HG03439 (cell line): ENCODE results near the gene GPR171.
"Not testable (repeated sequence)": the region's sequence is repeated elsewhere in the genome, so short reads cannot be mapped to it uniquely, and the experiment has no call there.

Experiments
- ATAC-seq: cut with Tn5 transposase; IDR thresholded peaks from one replicate; pipeline ENCODE4 v1.9.1; 2021; ENCODE audit warnings: mild to moderate bottlenecking, moderate library complexity; ENCODE audit not compliant: unreplicated experiment

GPR171 gene

DNA sequence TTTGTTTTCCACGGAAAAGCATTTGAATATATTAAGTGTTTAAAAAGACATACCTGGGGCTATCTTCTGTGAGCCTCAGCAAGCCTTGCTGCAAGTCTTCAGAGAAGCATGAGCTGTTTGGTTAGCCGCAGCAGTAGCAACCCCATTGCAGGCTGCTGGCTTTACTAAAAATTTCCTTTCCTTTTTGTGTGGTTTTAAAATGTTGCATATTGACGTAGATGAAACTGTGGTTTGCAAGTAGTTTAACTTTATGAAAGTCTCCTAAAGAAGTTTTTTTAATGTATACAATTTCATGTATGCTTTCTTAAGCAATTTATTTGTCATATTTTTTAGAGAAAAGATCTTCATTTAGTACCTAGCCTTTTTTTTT, at the start of gene GPR171:
Gene GPR171, minus strand, starts transcription at position 166 of the 370 bp plus-strand sequence. CDS start 3,830 bp downstream, outside the sequence.
- no peak for ATAC-seq

DNA sequence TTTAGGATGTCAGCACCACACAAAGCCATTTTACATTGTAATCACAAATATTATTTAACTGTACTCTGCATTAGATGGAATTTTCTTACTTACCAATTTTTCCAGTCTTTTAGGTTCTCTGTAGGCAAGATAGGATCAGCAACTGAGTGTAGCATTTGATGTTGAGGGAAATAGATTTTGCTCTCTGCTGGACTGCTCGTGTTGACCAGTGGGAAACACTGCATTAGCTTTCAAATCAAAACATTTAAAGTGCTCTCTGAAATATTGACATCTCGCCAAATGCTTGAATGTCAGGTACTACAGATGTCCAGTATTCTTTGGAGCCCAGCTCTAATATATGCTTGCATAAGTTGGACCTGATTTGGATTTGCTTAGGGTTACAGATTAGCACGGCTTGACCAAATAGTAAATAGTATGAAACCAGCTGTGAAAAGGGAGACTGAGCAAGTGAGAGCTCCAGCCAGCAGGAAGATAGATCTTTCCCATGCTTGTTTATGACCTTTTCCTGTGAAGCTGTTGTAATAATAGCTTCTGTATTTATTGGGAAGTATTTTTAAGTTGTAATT, 45.8 kb upstream of the GPR171 start:
- ATAC-seq, result no peak

DNA sequence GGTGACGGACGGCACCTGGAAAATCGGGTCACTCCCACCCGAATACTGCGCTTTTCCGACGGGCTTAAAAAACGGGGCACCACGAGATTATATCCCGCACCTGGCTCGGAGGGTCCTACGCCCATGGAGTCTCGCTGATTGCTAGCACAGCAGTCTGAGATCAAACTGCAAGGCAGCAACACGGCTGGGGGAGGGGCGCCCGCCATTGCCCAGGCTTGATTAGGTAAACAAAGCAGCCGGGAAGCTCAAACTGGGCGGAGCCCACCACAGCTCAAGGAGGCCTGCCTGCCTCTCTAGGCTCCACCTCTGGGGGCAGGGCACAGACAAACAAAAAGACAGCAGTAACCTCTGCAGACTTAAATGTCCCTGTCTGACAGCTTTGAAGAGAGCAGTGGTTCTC, 39.0 kb upstream of the GPR171 start:
- ATAC-seq, result not testable (repeated sequence)

DNA sequence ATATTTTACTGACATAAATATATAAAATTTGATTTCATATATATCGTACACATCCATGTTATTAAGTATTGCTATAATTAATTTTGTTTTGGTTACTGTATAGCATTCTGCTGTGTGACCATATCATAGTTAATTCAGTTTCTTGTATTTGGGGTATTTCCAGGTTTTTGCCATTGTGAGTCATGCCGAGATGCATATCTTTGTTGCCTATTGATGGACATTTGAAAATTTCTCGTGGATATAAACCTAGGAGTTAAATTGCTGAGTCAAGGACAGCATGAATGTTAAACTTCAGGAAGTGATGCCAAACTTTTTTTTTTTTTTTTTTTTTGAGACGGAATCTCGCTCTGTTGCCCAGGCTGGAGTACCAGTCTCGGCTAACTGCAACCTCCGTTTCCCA, 33.7 kb upstream of the GPR171 start:
- no peak for ATAC-seq

DNA sequence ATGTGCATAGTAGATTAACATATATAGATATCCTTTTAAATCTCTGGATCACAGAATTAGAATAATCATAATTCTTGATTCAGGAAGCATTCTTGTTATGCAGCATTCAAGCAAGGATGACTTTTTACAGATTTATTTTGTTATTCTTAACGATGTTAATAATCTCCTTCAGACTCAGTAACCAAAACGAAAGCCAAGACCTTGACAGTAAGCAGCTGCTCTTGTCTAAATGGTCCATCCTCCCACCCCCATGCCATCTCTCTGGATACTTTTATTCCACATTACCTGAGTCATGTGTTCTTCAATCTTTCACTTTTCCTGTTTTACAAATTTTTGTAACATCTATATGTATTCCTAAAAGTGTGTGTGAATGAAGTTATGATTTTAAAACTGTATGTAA, 33.3 kb upstream of the GPR171 start:
- ATAC-seq, result no peak

DNA sequence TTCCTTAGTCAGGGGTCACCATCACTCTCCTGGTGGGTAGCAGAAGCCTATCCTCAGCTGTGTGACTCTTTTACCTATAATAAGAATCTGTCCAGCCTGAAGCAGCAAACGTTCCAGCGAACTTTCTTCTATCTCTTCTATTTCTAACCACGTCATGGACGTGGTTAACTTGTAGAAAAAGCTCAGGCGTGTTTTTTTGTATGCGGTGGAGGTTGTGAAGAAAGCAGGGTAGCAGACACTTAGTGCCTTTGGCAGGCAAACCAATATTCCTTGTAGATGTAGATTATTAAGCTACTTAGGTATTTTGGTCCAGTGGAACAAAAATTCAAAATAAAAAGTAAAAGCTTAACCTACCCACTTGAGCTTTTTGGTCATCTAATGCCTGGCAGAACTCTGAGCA, 31.8 kb upstream of the GPR171 start:
- no peak for ATAC-seq

- no peak for ATAC-seq
Observed at GRCh38 chr3:151232991-151233390, 30.0 kb upstream of the GPR171 start.

DNA sequence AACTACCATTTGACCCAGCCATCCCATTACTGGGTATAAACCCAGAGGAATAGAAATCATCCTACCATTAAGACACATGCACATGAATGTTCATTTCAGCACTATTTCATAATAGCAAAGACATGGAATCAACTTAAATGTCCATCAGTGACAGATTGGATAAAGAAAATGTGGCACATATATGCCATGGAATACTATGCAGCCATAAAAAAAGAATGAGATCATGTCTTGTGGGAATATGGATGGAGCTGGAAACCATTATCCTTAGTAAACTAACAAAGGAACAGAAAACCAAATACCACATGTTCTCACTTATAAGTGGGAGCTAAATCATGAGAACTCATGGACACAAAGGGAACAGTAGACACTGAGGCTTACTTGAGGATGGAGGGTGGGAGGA, 29.4 kb upstream of the GPR171 start:
- not testable (repeated sequence) for ATAC-seq

- ATAC-seq, result no peak
Observed at GRCh38 chr3:151230646-151231045, 27.6 kb upstream of the GPR171 start.

DNA sequence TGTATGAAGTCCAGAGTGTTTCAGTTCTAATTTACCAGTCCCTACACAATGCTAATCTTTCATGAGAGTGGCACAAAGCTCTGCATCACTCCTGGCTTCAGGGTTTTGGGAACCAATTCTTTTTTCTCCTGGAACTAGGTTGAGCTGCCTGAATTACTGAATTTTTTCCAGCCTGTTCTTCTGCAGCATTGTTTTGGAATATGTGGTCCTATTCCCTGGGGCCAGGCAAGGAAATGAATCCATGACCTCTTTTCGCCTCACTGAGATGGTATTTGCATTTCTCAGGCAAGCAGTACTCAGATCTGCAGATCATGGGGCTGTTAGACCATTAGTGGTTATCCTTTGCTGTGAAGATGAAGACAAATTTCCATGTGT, 25.6 kb upstream of the GPR171 start:
- no peak for ATAC-seq

DNA sequence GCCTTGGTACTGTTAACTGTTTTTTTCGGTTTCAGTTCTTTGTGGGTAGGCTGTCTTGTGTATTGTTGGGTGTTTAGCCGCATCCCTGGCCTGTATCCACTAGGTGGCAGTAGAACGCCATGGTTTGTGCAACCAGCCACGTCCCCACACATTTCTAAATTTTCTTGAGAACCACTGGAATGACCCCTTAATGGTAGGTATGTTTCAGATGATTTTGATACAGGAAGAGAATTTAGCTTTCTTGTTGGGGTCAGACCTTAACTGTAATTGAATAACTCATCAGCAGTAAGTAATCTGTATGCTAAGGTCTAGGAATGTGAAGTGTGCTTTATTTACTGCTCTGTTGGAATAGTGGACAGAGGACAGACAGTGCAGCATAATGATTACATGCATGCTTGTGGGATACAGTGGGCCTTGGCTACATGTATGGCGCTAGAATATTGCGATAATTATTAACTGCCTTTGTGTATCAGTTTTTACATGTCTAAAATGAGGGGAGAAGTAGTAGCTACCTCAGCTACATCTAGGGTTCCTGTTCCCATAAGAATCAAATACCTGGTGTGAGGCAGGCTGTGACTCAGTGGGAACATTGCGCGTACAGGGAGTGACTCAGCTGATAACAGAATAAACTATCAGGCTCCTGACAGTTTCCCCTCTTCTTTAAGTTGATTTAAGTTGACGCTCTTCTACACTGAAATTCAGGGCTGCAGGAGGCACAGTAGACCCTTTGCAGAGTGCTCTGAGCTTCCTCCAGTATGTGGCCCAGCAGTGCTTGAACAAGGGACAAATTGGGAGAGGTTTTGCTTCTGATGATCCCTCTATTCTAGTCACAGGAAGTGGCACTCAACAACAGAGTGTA, 25.0 kb upstream of the GPR171 start:
- ATAC-seq, result peak; percentile 93

DNA sequence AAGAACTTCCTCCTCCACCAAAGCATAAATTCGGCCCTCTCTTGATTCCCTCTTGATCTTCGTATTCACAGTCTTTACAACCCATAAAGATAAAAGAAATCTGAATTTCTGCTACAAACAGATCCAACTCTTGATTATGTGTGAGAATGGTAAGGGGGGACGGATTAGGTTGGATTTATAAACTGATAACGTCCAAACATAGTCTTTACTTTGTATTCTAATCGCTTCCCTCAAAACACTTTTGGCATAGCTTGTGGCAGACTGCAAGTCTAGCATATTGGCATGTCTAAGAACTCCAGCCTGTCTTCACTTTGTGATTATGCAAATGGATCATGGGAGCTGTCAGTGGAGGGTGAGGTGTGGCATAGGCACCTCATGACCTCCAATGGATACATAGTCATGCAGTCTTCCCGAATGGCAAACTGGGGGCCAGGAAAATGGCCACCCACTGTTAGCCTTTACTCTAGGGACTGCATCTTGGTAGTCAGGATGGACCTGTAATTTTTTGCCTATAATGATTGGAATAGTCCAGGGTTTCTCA, 24.3 kb upstream of the GPR171 start:
- ATAC-seq, result peak; percentile 33

DNA sequence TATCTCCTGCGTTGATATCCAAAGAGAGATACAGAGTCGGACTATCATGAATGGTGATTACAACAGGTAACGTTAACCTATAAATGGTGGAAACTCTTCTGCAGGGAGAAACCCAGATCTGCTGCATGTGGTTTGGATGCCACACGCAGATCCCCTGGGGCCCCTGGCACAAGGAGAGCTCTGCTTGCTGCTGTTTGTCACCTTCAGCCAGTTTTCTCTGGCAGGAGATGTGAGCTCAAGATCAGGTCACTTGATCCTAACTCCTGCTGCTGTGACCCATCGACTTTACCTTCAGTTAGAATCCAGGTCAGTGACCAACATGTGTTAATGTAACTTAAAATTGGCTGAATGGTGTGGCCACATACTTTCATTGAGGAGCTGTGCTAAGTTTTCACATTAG, 23.8 kb upstream of the GPR171 start:
- ATAC-seq, result no peak

- no peak for ATAC-seq
Observed at GRCh38 chr3:151226088-151226563, 23.1 kb upstream of the GPR171 start.

DNA sequence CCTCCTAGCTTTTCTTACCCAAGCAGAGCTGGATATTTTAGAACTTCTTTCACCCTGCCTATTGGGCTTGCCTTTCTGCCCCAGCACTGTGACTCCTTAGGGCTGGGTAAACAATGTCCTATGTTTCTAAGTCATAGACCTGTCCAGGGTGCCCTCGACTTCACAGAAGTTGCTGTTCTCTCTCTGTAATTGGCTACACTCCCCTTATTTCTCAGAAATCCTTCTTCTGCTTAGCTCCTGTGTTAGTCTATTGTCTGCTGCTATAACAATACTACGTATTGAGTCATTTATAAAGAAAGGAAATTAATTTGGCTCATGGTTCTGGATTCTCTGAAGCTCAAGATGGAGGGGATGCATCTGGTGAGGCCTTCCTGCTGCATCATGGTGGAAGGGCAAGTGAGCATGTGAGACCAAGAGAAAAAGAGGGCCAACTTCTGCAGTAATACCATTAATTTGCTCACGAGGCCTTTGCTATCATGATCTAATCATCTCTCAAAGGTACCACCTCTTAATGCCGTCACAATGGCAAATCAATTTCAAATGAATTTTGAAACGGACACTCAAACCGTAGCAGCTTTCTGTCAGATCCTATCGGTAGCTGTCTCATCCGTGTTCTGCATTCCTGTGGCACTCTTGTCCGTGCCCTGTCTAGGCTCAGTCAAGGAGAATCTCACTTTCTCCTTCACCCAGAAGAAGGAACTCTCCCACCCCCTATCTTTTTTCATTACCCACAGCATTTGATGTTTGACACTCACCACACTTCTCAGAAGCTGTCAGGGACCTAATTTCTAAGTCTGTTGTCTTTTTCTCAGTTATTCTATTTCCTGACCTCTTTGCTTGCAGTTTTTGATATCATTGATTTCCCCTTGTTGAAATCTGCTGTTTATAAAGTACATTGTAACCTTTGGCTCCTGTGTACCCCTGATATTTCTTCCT, 22.3 kb upstream of the GPR171 start:
- no peak for ATAC-seq

DNA sequence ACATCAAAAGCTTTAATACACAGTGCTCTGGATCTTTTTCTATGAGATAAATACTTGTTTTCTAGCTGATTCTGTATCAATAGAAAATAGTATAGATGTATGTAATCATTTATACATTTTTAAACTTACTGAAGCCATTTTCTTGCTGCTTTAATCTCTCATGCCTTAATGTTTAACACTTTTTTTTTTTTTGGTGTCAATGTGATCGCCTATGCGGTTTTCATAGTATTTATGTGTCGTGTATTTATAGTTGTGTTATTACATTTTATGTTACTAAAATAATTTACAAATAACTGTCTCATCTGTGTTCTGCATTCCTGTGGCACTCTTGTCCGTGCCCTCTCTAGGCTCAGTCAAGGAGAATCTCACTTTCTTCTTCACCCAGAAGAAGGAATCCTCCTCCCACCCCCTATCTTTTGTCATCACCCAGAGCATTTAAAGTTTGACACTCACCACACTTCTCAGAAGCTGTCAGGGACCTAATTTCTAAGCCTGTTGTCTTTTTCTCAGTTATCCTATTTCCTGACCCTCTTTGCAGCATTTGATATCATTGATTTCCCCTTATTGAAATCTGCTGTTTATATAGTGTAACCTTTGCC, 21.4 kb upstream of the GPR171 start:
- ATAC-seq, result no peak

DNA sequence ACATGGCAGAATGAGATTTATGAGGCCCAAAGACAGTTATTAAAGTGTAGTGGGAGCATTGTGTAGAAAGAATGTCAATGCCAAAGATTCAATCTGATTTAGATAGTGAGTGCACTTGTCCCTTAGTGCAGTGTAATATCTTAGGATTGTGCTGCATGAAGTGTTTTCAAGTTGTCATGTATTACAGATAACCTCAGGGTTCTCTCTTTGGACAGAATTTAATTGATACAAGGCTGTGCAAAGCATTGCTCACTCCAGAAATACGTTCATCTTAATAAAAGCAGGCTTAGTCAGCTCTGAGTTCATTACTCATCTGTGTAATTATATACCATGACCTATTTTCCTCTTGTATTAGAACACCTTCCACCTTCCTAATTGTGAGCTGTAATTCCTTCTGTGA, 16.0 kb upstream of the GPR171 start:
- ATAC-seq, result no peak

GRCh38 chr3:151218136-151218535, 15.1 kb upstream of the GPR171 start:
- ATAC-seq, result no peak

DNA sequence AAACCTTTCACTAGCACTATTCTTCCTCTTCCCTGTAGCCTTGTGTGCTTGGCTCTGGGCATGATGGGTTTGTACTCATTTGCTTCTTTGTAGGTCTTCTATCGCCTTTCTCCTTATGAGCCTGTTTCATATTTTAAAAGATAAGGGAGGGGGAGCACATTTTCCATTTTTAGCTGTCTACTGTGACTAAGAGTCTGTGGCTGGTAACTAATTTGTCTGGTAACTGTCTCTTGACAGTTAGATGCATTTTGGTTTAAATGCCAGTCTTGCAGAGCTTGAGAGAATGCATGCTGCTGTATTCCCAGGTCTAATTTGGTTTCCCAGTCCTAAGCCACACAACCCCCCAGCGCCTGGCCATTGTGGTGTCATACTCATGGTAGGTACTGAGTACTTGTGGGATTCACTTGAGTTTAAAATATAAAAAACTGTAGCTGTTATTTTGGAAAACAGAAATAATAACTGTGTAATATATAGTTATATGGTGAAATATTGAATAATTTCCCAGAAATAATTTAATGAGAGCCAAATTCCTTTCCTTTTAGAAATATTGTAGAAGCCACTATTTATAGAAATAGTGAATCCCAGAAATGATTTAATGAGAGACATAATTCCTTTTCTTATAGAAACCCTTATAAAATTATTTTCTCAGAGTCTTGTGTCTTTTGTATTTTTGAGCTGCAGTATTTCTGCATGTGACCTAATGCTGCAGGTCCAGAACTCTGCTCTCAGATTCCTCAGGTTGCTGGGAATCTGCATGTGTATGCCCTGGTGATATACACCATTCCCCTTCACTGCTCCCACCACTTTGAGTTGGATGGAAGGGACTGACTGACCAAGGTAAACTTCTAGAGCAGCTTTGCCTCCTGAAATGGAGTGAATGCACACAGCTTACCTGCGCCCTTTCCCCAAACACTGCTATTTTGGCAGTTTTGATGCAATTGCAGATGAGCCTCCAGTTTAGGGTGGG, 13.9 kb upstream of the GPR171 start:
- no peak for ATAC-seq

GRCh38 chr3:151214459-151214858, 11.4 kb upstream of the GPR171 start:
- ATAC-seq, result no peak
